Memory B cell (primary cell): ENCODE measurements around the gene COL11A1.
"Not testable (repeated sequence)": the region's sequence is repeated elsewhere in the genome, so short reads cannot be mapped to it uniquely, and the experiment has no call there.

Source experiments
- ATAC-seq: fragments of 150-1000 bp; cut with Tn5 transposase; 2 replicates; pipeline ENCODE4 v1.10.0; 2021; ENCODE audit warnings: low read depth, mild to moderate bottlenecking, moderate library complexity
- DNase-seq, 2 donors: peaks; one replicate each; pipeline ENCODE4 v3.0.0; 2022; ENCODE audit warnings: low spot score in 2 of 2
- H3K27ac Mint-ChIP-seq: one replicate; pipeline ENCODE4 v1.8.0; 2022; ENCODE audit warnings: mild to moderate bottlenecking, moderate library complexity, mixed read lengths
- H3K27me3 Mint-ChIP-seq: one replicate; pipeline ENCODE4 v1.8.0; 2022; ENCODE audit warnings: mixed read lengths
- H3K36me3 Mint-ChIP-seq: one replicate; pipeline ENCODE4 v1.8.0; 2022; ENCODE audit warnings: mild to moderate bottlenecking, mixed read lengths
- H3K4me1 Mint-ChIP-seq: one replicate; pipeline ENCODE4 v1.8.0; 2022; ENCODE audit warnings: mixed read lengths
- H3K4me3 Mint-ChIP-seq: one replicate; pipeline ENCODE4 v1.8.0; 2022; ENCODE audit warnings: mild to moderate bottlenecking, moderate library complexity, mixed read lengths
- H3K9me3 Mint-ChIP-seq: one replicate; pipeline ENCODE4 v1.8.0; 2022; ENCODE audit warnings: mixed read lengths

The COL11A1 gene

DNA sequence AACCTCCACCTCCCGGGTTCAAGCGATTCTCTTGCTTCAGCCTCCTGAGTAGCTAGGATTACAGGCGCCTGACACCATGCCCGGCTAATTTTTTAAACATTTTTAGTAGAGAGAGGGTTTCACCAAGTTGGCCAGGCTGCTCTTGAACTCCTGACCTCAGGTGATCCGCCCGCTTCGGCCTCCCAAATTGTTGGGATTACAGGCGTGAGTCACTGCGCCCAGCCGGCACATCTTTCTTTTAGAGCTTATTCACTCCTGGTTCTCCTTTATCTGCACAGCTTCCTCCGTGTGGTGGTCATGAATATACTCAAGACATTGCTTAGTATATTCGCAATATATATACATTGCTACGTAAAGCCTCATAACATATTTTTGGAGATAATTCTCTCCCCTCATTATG lies 80.2 kb downstream of the COL11A1 start:
- not testable (repeated sequence) for DNase-seq, H3K36me3 Mint-ChIP-seq, H3K27me3 Mint-ChIP-seq, H3K4me3 Mint-ChIP-seq, H3K27ac Mint-ChIP-seq, H3K9me3 Mint-ChIP-seq, ATAC-seq, H3K4me1 Mint-ChIP-seq

- H3K27ac Mint-ChIP-seq: no peak overlapping the region
- no peaks in the 10 kb centered on the region for H3K27me3 Mint-ChIP-seq
- no peaks in the 10 kb centered on the region for H3K36me3 Mint-ChIP-seq
Measured at GRCh38 chr1:103025858-103026409, 82.4 kb downstream of the COL11A1 start.

DNA sequence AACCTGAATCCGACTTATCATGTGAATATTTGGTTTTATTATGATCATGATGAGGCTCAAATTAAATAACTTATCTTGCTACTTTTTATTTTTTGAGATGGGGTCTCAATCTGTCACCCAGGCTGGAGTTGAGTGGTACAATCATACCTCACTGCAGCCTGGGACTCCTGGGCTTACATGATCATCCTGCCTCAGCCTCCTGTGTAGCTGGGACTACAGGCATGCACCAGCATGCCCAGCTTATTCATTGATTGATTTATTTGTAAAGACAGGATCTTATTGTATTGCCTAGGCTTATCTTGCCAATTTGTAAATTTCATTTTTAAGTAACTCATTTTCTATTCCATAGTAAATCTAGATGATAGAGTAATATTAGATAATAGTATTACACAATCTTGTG lies 84.3 kb downstream of the COL11A1 start:
- ATAC-seq (no peak), DNase-seq (no peak)
- H3K27ac Mint-ChIP-seq: no peak overlapping the region
- no peaks in the 10 kb centered on the region for H3K4me1 Mint-ChIP-seq
- no peaks in the 10 kb centered on the region for H3K9me3 Mint-ChIP-seq
- H3K4me3 Mint-ChIP-seq: no peak overlapping the region
- H3K36me3 Mint-ChIP-seq: no peaks in the 10 kb centered on the region
- H3K27me3 Mint-ChIP-seq: no peaks in the 10 kb centered on the region

More at GRCh38 chr1:103025858-103026409, 82.4 kb downstream of the COL11A1 start:
- Mint-ChIP-seq H3K4me3 (no peak overlapping the region), H3K4me1 (no peaks in the 10 kb centered on the region), H3K9me3 (no peaks in the 10 kb centered on the region)
- DNase-seq (no peak), ATAC-seq (no peak)

DNA sequence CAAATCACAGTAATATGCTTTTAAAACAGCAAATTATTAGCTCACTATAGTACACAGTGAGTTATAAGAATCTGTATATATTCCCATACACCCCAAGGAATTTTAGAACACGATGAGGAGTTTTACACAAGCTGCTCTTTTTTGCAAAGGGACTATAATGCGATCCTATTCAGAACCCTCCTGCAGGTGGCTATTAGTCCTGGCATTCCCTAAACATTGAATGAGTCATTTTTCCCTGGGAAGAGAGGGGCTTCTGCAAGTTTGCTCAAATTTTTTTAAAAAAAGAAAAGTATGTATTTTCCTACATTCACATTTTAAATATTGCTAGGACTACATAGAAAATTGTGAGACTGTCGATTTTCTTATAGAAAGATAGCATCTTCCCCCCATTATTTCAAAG lies 106.3 kb downstream of the COL11A1 start:
- Mint-ChIP-seq H3K27ac (no peak overlapping the region), H3K9me3 (no peaks in the 10 kb centered on the region), H3K27me3 (no peaks in the 10 kb centered on the region), H3K4me3 (no peak overlapping the region), H3K36me3 (no peaks in the 10 kb centered on the region), H3K4me1 (no peaks in the 10 kb centered on the region)
- no peak for DNase-seq
- no peak for ATAC-seq

DNA sequence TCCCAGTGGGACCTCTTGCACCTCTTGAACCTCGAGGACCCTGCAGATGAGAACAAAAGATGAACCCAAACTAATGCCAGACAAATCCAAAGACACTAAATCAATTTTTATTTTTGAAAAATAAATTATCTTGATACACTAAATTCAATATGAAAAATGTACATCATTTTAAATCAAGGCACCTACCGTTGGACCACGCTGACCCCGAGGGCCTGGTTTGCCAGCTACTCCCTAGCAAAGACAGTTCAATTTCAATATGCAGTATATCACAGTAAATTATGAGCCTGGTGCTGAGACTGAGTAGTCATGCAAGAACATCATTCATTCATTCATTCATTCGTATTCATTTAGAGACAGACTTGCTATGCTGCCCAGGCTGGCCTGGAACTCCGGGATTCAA lies 129.4 kb downstream of the COL11A1 start:
- ATAC-seq (no peak), DNase-seq (no peak)
- Mint-ChIP-seq H3K4me1 (no peaks in the 10 kb centered on the region), H3K27me3 (no peaks in the 10 kb centered on the region), H3K9me3 (no peaks in the 10 kb centered on the region), H3K27ac (no peak overlapping the region), H3K4me3 (no peak overlapping the region), H3K36me3 (no peaks in the 10 kb centered on the region)

GRCh38 chr1:102977292-102977691 lies 131.0 kb downstream of the COL11A1 start:
- DNase-seq (no peak), ATAC-seq (no peak)
- Mint-ChIP-seq H3K9me3 (no peaks in the 10 kb centered on the region), H3K27ac (no peak overlapping the region), H3K27me3 (no peaks in the 10 kb centered on the region), H3K4me1 (no peaks in the 10 kb centered on the region), H3K4me3 (no peak overlapping the region), H3K36me3 (no peaks in the 10 kb centered on the region)

DNA sequence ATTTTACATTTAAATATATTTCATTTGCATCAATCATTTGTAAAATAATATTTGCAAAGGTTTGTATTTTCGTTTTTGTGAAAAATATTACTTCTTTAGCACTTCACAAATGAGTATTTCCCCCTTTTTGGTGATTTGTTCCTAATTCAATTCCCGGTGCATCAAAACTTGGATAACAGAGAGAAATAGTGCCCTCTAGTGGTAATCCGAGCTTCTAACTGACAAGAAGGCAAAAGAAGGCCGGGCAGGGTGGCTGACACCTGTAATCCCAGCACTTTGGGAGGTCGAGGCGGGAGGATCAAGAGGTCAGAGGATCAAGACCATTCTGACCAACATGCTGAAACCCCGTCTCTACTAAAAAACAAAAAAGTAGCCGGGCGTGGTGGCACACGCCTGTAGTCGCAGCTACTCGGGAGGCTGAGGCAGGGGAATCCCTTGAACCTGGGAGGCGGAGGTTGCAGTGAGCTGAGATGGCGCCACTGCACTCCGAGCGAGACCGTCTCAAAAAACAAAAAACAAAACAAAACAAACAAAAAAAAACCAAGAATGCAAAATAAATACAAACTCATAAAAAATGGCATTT lies 137.7 kb downstream of the COL11A1 start:
- H3K9me3 Mint-ChIP-seq: no peaks in the 10 kb centered on the region
- H3K27me3 Mint-ChIP-seq: no peaks in the 10 kb centered on the region
- ATAC-seq: no peak
- no peaks in the 10 kb centered on the region for H3K4me1 Mint-ChIP-seq
- no peak overlapping the region for H3K4me3 Mint-ChIP-seq
- no peaks in the 10 kb centered on the region for H3K36me3 Mint-ChIP-seq
- DNase-seq: peak in 1 of 2 donors; percentile 5
- no peak overlapping the region for H3K27ac Mint-ChIP-seq

DNA sequence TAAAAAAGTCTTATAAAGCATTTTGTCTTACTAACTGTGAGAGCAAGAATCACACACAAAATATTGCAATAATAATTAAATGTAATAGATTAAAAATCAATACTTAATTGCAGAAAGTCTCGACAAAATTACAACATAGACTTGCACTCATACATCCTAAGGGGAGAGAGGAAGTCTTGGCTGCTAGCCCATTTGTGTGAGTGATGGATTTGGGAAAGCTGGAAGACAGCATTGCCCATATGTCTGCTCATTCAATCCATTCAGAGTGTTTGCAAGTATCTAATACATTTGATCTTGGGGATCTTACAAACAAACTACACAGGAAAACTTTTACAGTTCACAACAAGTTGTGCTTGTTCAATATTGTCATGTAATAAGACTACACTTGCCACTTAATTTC lies 140.5 kb downstream of the COL11A1 start:
- Mint-ChIP-seq H3K4me1 (no peaks in the 10 kb centered on the region), H3K4me3 (no peak overlapping the region), H3K27ac (no peak overlapping the region), H3K9me3 (no peaks in the 10 kb centered on the region), H3K36me3 (no peaks in the 10 kb centered on the region), H3K27me3 (no peaks in the 10 kb centered on the region)
- DNase-seq (no peak), ATAC-seq (no peak)

DNA sequence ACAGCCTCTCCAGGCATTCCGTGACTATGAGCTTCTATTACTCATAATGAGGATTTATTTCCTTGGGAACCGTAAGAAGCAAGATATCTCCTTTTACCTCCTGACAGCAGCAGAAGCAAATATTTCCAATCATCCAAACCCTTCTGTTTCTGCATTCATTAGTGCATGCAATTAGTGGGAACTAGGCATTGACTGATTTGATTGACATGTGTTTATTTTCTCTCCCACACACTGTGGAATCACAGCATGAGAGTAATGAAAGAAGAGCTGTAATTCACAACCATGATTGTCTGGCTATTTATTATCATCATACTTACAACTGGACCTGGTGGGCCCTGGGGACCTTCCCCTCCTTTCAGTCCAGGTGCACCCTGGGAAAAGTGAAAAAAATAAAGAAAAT lies 146.8 kb downstream of the COL11A1 start:
- H3K27ac Mint-ChIP-seq: no peak overlapping the region
- no peak for ATAC-seq
- no peak for DNase-seq

DNA sequence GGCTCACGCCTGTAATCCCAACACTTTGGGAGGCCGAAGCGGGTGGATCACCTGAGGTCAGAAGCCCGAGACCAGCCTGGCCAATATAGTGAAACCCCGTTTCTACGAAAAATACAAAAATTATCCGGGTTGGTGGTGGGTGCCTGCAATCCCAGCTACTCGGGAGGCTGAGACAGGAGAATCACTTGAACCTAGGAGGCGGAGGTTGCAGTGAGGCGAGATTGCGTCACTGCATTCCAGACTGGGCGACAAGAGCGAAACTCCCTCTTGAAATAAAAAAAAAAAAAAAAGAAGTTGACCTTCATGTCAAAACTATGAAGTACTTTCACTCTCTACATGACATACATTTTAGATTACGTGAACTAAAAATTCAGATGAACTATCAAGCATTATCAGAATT lies 153.7 kb downstream of the COL11A1 start:
- Mint-ChIP-seq H3K4me3 (no peak overlapping the region), H3K4me1 (no peaks in the 10 kb centered on the region), H3K9me3 (peaks cover 2% of the 10 kb centered on the region), H3K27me3 (no peaks in the 10 kb centered on the region), H3K27ac (no peak overlapping the region), H3K36me3 (no peaks in the 10 kb centered on the region)
- DNase-seq: no peak
- no peak for ATAC-seq

More for the DNA sequence above, 146.8 kb downstream of the COL11A1 start:
- no peak overlapping the region for H3K4me3 Mint-ChIP-seq
- H3K27me3 Mint-ChIP-seq: no peaks in the 10 kb centered on the region
- H3K36me3 Mint-ChIP-seq: no peaks in the 10 kb centered on the region
- H3K4me1 Mint-ChIP-seq: no peaks in the 10 kb centered on the region
- peaks cover 4% of the 10 kb centered on the region for H3K9me3 Mint-ChIP-seq

- no peaks in the 10 kb centered on the region for H3K4me1 Mint-ChIP-seq
- no peaks in the 10 kb centered on the region for H3K36me3 Mint-ChIP-seq
- ATAC-seq: no peak
- H3K4me3 Mint-ChIP-seq: no peak overlapping the region
- H3K9me3 Mint-ChIP-seq: no peaks in the 10 kb centered on the region
- H3K27me3 Mint-ChIP-seq: no peaks in the 10 kb centered on the region
- H3K27ac Mint-ChIP-seq: no peak overlapping the region
- no peak for DNase-seq
Measured at GRCh38 chr1:102952400-102952799, 155.9 kb downstream of the COL11A1 start.

DNA sequence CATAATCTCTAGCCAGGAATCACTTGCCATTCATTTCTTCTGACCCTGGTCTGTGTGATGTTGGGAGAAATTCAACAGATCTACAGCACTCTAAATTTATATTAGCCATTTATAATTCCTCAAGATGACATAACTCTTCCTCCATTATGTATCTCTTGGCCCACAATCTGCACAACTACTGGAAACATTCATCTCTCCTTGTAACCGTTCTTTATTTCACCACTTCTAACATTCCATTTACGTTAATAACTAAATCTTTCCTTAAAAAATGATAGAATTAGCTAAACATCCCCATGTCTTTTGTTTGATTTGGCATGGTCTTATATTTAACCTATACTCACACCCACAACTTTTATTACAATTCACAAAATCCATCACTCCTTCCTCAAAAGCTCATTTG lies 166.0 kb downstream of the COL11A1 start:
- H3K4me3 Mint-ChIP-seq: no peak overlapping the region
- H3K27ac Mint-ChIP-seq: no peak overlapping the region
- H3K9me3 Mint-ChIP-seq: peaks cover 1% of the 10 kb centered on the region
- H3K36me3 Mint-ChIP-seq: no peaks in the 10 kb centered on the region
- H3K27me3 Mint-ChIP-seq: no peaks in the 10 kb centered on the region
- DNase-seq: no peak
- no peak for ATAC-seq
- no peaks in the 10 kb centered on the region for H3K4me1 Mint-ChIP-seq

- no peak overlapping the region for H3K27ac Mint-ChIP-seq
- ATAC-seq: no peak
- H3K4me3 Mint-ChIP-seq: no peak overlapping the region
- H3K36me3 Mint-ChIP-seq: no peaks in the 10 kb centered on the region
- no peaks in the 10 kb centered on the region for H3K27me3 Mint-ChIP-seq
- DNase-seq: no peak
- H3K4me1 Mint-ChIP-seq: no peaks in the 10 kb centered on the region
- H3K9me3 Mint-ChIP-seq: peaks cover 1% of the 10 kb centered on the region
Measured at GRCh38 chr1:102941366-102941947, 166.9 kb downstream of the COL11A1 start.

GRCh38 chr1:102937401-102937800 lies 170.9 kb downstream of the COL11A1 start:
- no peaks in the 10 kb centered on the region for H3K27me3 Mint-ChIP-seq
- no peaks in the 10 kb centered on the region for H3K36me3 Mint-ChIP-seq
- no peak overlapping the region for H3K4me3 Mint-ChIP-seq
- DNase-seq: no peak
- no peak for ATAC-seq
- H3K4me1 Mint-ChIP-seq: no peaks in the 10 kb centered on the region
- no peaks in the 10 kb centered on the region for H3K9me3 Mint-ChIP-seq
- no peak overlapping the region for H3K27ac Mint-ChIP-seq

GRCh38 chr1:102933362-102933761 lies 175.0 kb downstream of the COL11A1 start:
- not testable (repeated sequence) for H3K27me3 Mint-ChIP-seq, H3K4me1 Mint-ChIP-seq, H3K27ac Mint-ChIP-seq, H3K4me3 Mint-ChIP-seq, H3K9me3 Mint-ChIP-seq, DNase-seq, ATAC-seq, H3K36me3 Mint-ChIP-seq
